Urinary bladder (tissue), 4 donors: ENCODE results near the gene KRTAP10-1. TPM values are rescaled to one million over a fixed set of nuclear protein-coding genes. Genes with fewer than 3 reads are reported as not detected.
"Not testable (repeated sequence)": the region's sequence is repeated elsewhere in the genome, so short reads cannot be mapped to it uniquely, and the experiment has no call there.

ENCODE experiments used
- DNase-seq: peaks from one replicate; pipeline ENCODE4 v3.0.0-alpha.2; 2015; ENCODE audit errors: extremely low spot score
- H3K27ac ChIP-seq: one replicate; pipeline ENCODE4 v1.5.1; 2013; ENCODE audit warnings: low read depth, mild to moderate bottlenecking, moderate library complexity
- H3K36me3 ChIP-seq: one replicate; pipeline ENCODE4 v1.6.1; 2013; ENCODE audit warnings: mild to moderate bottlenecking, moderate library complexity; ENCODE audit not compliant: insufficient read depth
- H3K4me1 ChIP-seq: one replicate; pipeline ENCODE4 v1.6.1; 2013; ENCODE audit warnings: mild to moderate bottlenecking, moderate library complexity; ENCODE audit not compliant: insufficient read depth
- H3K4me3 ChIP-seq: one replicate; pipeline ENCODE4 v1.5.1; 2013; ENCODE audit warnings: low read depth, low read length
- WGBS: extraction: QIAGEN DNeasy Blood & Tissue Kit; methylation state at CpG from one replicate; pipeline ENCODE4 v1.1.7; 2013; 5-methylcytosine and 5-hydroxymethylcytosine counted together
- polyA plus RNA-seq: library from polyadenylated mRNA; stranded (reverse); fragments of 200-250 nt; gene quantifications from one replicate; pipeline ENCODE4 v1.2.3, GENCODE V29; 2013
- total RNA-seq: library from RNA; depleted of rRNA; stranded (reverse); fragments of >200 nt; gene quantifications from one replicate; pipeline ENCODE4 v1.2.3, GENCODE V29; 2014
- donor health status: healthy with polysubstance abuse.
- donor health status: healthy.

Gene KRTAP10-1
- total and polyA plus RNA-seq, 2 donors = not detected

DNA sequence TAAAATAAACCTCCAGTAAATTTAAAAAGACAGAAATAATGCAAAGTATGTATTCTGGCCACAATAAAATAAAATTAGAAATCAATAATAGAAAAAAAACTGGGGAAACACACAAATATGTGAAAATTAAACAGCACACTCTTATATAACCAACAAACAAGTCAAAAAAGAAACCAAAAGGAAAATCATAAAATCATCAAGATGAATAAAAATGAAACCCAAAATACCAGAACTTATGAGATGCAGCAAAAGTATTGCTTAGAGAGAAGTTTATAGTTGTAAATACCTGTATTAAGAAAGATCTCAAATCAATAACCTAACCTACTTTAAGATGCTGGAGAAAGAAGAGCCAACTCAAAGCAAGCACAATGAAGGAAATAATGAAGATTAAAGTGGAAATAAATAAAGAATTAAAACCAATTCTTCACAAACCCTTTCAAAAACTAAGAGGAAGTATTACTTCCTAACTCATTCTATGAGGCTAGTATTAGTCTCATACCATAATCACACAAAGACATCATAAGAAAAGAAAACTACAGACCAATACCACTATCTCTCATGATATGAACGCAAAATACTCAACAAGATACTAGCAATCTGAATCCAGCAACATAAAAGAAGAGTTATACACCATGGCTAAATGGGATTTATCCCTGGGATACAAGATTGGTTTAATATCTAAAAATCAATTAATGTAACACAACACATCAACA is 25.0 kb upstream of the KRTAP10-1 start:
- H3K4me1 ChIP-seq = no peaks in the 10 kb centered on the region
- no peak for DNase-seq
- H3K4me3 ChIP-seq = no peak overlapping the region
- 37% methylated on average over 1 of the region's 1 CpG for WGBS
- no peak overlapping the region for H3K27ac ChIP-seq
- no peaks in the 10 kb centered on the region for H3K36me3 ChIP-seq

DNA sequence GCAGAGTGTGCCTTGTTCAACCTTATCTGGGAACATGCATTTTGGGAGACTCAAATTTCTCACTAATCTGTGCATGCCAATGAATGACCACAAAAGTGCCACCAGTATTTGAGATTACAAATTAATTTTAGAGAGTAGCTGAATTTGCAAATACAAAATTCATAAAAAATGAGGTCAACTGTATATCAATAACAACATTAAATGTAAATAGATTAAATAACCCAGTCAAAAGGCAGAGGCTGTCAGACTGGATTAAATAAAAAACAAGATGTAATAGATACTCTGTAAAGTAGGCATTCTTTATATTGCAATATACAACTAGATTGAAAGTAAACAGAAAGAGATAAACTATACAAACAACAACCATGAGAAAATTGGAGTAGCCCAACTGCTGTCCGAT is 24.1 kb upstream of the KRTAP10-1 start:
- H3K27ac ChIP-seq = no peak overlapping the region
- H3K4me1 ChIP-seq = no peaks in the 10 kb centered on the region
- H3K36me3 ChIP-seq = no peaks in the 10 kb centered on the region
- H3K4me3 ChIP-seq = no peak overlapping the region
- DNase-seq = no peak
- WGBS = 92% methylated on average over 1 of the region's 1 CpG

DNA sequence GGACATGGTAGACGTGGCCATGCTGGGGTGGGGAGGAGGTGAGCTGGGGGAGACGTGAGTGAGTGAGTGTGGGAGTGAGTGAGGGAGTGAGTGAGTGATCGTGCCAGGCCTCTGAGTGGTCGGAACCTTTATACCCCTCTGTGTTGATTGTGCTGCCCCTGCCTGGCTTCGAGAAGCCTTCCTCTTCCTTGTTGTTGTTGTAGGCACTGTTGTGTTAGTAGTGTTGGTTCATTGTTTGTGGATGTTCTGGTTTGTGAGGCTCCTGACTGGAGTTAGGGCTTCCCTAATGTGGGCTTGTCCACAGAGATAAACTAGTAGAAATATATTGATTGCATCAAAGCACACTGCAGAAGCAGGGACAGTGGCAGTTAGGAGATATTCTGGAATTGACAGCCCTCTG is 18.7 kb upstream of the KRTAP10-1 start, which contains the start of gene KRTAP10-3:
Gene KRTAP10-3, minus strand, starts transcription at position 101 of the 400 bp plus-strand sequence. Its CDS starts 80 bp downstream, at position 21.
- 53% methylated on average over 5 of the region's 5 CpGs for WGBS
- H3K36me3 ChIP-seq = no peaks in the 10 kb centered on the region
- DNase-seq = no peak
- H3K27ac ChIP-seq = no peak within 1 kb of the TSS
- no peak within 1 kb of the TSS for H3K4me3 ChIP-seq
- no peaks in the 10 kb centered on the region for H3K4me1 ChIP-seq

DNA sequence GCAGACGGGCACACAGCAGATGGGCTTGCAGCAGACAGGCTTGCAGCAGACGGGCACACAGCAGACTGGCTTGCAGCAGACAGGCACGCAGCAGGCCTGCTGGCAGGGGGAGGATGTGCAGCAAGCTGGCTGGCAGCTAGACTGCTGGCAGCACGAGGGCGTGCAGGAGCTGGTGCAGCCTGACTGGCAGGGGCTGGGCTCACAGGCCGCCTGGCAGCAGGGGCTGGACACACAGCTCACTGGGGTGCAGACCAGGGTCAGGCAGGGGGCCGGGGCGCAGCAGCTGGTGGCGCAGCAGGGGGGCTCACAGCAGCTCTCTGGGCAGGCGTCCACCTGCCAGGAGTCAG is 18.3 kb upstream of the KRTAP10-1 start:
- not testable (repeated sequence) for H3K27ac ChIP-seq, DNase-seq, H3K36me3 ChIP-seq, H3K4me1 ChIP-seq, H3K4me3 ChIP-seq
- WGBS = 65% methylated on average over 10 of the region's 10 CpGs

DNA sequence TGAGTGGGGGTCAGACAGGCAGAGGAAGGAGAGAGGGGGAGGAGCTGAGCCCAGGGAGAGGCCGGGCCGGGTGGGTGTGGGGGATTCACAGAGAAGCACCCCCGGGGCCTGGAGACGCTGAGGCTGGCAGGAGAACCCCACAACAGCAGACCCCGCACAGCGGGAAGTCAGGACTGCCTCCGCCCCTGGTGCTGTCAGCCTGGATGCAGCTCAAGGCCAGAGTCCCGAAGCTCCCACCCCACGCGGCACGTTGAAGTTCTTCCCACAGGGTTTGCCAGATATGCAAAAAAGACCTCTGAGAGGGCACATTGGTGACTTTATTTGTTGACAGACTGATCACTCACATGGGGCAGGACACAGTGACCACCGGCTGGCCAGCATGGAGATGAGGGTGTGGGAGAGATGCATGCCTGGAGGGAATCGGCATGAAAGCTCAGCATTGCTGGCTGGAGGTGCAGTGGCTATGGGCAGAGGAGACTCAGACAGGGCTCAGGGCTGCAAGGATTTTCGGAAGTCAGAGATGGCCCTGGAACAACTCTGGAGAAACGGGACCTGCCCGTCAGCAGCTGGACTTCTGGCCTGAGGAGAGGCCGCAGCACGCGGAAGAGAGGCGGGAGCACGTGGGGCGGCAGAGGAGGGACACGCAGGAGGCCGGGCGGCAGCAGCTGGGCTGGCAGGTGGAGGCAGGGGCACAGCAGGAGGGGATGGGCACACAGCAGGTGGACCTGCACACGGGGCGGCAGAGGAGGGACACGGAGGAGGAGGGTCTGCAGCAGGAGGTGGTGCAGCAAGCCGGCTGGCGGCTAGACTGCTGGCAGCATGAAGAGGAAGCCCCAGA is 17.7 kb upstream of the KRTAP10-1 start:
- no peak overlapping the region for H3K4me3 ChIP-seq
- WGBS = 47% methylated on average over 30 of the region's 30 CpGs
- H3K4me1 ChIP-seq = no peaks in the 10 kb centered on the region
- no peaks in the 10 kb centered on the region for H3K36me3 ChIP-seq
- no peak overlapping the region for H3K27ac ChIP-seq
- DNase-seq = no peak

DNA sequence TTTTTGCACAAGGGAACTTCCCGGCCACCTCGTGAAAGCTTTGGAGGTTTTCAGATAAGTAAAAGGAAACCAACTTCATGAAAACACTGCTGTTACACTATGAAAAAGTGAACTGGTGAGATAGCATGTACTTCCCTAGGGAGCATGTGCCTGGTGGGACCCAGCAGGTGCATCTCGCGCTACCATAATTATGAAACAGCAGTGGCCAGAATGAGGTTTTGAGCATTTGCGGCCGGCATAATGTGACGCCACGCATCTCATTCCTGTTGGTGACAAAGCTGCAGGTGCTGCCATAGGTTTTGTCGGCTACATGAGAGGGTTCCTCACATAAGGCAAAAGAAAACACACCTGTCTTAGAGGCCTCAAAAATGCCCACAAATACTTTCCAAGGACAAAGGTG is 16.9 kb upstream of the KRTAP10-1 start:
- 78% methylated on average over 9 of the region's 9 CpGs for WGBS
- H3K4me1 ChIP-seq = no peaks in the 10 kb centered on the region
- H3K36me3 ChIP-seq = no peaks in the 10 kb centered on the region
- no peak overlapping the region for H3K4me3 ChIP-seq
- no peak overlapping the region for H3K27ac ChIP-seq
- DNase-seq = no peak

DNA sequence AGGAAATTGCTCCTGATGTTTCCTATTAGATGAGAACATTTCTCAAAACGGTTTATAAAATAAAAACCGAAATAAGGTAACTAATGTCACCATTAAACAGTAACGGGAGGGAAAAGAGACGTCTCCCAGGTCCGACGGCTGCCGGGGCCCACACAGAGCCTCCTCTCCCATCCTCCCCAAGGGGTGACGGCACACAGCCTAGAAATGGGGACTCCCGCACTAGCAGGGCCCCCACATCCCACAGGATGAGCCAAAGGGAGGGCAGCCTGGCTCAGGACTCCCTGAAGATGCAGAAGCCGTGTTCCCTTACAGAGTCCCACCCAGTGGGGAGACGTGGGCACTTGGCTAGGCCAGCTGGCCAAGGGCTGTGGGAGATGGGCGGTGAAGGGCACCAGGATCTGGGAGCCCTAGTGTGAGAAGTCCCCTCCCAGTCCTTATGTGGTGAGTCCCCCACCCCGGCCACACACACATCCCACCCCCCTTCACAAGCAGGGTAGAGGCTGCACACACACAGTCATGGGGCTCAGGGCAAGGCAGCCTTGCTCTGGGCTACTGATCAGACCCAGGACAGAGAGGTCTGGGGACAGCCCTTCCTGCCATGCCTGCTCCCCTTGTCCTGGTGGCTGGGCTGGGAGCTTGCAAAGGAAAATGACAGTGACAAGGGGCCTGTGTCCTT is 15.3 kb upstream of the KRTAP10-1 start:
- H3K36me3 ChIP-seq = no peaks in the 10 kb centered on the region
- WGBS = 70% methylated on average over 13 of the region's 13 CpGs
- H3K4me3 ChIP-seq = no peak overlapping the region
- H3K4me1 ChIP-seq = no peaks in the 10 kb centered on the region
- no peak overlapping the region for H3K27ac ChIP-seq
- DNase-seq = no peak

DNA sequence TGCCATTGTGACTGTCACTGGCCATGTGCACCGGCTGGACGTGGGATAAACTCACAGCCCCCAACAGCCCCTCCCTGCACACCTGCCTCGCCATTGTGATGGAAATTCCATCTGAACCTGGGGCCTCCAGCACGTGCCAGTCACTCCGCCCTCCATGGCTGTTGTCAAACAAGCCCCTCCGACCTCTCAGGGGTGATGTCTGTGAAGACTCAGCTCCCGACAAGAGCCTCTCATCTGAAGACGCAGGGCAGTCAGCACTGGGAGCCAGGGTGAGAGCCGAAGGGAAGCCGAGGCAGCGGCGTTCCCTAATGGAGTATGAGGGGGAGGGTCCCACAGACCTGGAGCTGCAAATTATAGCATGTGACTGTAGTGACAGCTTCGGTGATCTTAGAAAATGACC is 12.7 kb upstream of the KRTAP10-1 start:
- DNase-seq = no peak
- Histone ChIP-seq H3K4me1 (no peaks in the 10 kb centered on the region), H3K27ac (no peak overlapping the region), H3K36me3 (no peaks in the 10 kb centered on the region), H3K4me3 (no peak overlapping the region)
- WGBS = 70% methylated on average over 13 of the region's 13 CpGs

DNA sequence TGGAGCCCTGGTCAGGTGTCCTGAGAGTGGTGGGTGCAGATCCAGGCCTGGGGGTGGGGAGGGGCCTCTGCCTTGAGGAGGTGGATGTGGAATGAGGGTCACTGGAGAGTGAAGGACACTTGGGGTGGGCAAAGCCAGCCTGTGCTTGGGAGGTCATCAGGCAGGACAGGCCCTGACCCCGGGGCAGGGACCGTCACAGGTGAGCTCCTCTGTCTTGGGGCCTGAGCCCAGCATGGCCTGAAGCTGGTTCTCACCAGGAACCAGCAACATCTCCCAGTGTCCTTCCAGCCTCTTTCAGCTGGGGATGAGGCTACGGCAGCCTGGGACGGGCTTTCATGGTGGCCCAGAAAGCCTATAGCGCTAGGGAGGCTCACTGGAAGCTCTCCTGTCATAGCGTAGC is 12.1 kb upstream of the KRTAP10-1 start:
- Histone ChIP-seq H3K4me1 (no peaks in the 10 kb centered on the region), H3K27ac (no peak overlapping the region), H3K4me3 (no peak overlapping the region), H3K36me3 (no peaks in the 10 kb centered on the region)
- no peak for DNase-seq
- 87% methylated on average over 6 of the region's 6 CpGs for WGBS

DNA sequence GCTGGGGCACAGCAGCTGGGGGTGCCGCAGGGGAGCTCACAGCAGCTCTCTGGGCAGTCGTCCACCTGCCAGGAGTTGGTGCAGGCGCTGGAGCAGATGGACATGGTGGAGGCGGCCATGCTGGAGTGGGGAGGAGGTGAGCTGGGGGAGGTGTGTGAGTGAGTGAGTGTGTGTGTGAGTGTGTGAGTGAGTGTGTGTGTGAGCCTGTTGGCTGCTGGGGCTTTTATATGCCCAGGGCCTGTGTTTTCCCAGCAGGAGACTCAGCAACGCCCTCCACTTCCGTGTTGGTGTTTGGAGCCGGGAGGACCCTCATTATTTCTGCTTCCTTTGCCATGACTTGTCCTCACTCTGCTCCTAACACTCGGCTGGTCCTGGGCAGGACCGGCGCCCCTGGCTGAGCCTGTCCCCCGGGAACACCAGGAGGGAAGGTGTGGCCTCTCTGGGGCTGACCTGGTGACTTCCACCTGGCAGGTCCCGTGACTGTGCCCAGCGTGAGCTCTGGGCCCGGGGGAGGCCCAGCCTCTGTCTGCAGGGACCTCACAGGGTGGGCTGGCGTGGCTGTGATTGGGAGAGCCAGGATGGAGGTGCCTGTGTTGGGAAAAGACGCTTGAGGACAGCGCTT is 11.5 kb upstream of the KRTAP10-1 start, which contains the start of gene KRTAP10-2:
Gene KRTAP10-2, minus strand, starts transcription at position 166 of the 622 bp plus-strand sequence. Its CDS starts 47 bp downstream, at position 119.
- DNase-seq = no peak
- Histone ChIP-seq H3K36me3 (no peaks in the 10 kb centered on the region), H3K27ac (no peak within 1 kb of the TSS), H3K4me3 (no peak within 1 kb of the TSS), H3K4me1 (no peaks in the 10 kb centered on the region)
- whole genome bisulfite sequencing = 60% methylated on average over 17 of the region's 17 CpGs

DNA sequence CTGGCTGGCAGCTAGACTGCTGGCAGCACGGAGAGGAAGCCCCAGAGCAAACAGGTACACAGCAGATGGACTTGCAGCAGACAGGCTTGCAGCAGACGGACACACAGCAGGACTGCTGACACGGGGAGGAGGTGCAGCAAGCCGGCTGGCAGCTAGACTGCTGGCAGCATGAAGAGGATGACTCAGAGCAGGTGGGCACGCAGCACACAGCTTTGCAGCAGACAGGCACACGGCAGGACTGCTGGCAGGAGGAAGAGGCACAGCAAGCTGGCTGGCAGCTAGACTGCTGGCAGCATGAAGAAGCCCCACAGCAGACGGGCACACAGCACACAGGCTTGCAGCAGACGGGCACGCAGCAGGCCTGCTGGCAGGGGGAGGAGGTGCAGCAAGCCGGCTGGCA is 10.8 kb upstream of the KRTAP10-1 start:
- no peak overlapping the region for H3K27ac ChIP-seq
- 63% methylated on average over 10 of the region's 10 CpGs for WGBS
- no peak for DNase-seq
- H3K36me3 ChIP-seq = no peaks in the 10 kb centered on the region
- no peak overlapping the region for H3K4me3 ChIP-seq
- H3K4me1 ChIP-seq = no peaks in the 10 kb centered on the region

DNA sequence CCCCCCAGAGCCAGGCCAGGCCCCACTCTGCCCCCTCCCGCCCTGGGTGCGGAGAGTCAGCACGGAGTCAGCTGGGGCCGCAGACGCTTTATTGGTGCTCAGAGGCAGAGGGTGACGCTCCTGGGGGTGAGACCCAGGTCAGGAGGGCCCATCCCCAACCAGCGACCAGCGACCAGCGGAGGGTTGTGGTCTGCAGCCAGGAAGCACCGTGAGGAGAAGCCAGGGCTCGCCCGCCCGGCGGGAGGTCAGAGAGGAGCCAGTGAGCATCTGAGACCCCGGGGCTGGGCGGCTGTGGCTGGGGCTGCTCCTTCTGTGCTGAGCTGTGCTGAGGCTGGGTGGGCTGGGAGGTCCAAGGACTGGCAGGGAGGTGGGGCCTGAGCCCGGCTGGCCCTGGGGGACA is 10.3 kb upstream of the KRTAP10-1 start:
- not testable (repeated sequence) for DNase-seq, H3K36me3 ChIP-seq, H3K27ac ChIP-seq, H3K4me3 ChIP-seq, H3K4me1 ChIP-seq
- 50% methylated on average over 17 of the region's 17 CpGs for WGBS

DNA sequence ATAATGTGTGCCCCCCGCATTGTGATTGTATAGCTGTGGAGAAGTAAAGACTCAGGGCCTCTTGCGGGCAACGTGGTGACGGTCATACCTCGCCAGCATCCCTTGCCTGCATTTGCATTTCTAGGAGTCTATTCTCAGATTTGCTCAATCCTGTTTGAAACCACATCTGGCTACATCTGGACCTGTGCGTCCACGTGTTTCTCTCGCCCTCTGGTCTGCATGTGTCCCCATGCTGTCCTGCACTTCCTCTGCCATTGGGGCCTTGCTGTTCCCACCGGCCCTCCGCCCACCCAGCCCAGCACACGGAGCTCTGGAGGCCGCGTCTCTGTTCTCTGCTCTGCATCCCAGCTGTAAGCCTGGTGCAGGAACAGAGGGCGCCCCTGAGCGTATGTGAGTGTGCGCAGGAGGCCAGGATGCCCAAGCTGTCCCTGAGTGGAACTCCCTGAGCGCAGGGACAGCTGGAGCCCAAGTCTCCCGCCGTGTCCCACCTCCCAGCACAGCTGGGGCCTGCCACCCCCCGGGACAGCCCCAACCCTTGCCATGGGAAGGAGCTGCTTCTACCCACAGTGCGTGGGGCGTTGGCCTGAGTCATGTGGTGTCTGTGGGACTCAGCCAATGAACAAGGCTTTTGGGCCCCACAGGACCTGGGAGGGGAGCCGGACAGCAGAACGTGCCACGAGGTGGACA is 9.7 kb upstream of the KRTAP10-1 start:
- no peak overlapping the region for H3K4me3 ChIP-seq
- WGBS = 72% methylated on average over 25 of the region's 25 CpGs

More for the DNA sequence above, 9.7 kb upstream of the KRTAP10-1 start:
- no peak for DNase-seq
- Histone ChIP-seq H3K4me1 (no peaks in the 10 kb centered on the region), H3K36me3 (no peaks in the 10 kb centered on the region), H3K27ac (no peak overlapping the region)
